ENCODE results near the gene PHACTR1.

PHACTR1 gene

DNA sequence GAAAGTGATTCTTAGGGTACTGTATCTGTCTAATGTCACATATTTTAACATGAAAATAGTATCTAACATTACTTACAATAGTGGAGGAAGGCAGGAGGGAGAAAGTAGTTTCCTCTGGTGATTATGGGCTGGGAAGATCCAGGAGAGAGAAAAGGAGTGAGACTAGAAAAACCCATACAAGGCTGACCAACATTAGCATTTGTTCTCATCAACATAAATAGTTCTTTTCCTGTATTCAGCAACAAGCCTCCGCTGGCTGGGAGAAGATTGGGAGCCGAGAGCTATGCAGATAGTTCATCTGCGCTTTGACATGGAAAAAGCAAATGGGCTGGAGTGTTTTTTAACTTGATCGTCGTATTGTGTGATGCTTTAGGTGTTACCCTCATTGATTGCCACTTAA lies 239.4 kb downstream of the PHACTR1 start:
- no peak for TF ChIP-seq GLIS3 (CRISPR knock-in tag; IDR thresholded peaks at IDR 0.05)
- no peak for TF ChIP-seq BACH2 (CRISPR knock-in tag; IDR thresholded peaks at IDR 0.05; ENCODE audit: borderline replicate concordance)
- TF ChIP-seq TOX (CRISPR knock-in tag; IDR thresholded peaks at IDR 0.05; ENCODE audit: borderline replicate concordance), result no peak
- no peak for TF ChIP-seq ARNTL (CRISPR knock-in tag; IDR thresholded peaks at IDR 0.05; ENCODE audit: borderline replicate concordance, low read depth)
- TF ChIP-seq ISL1 (CRISPR knock-in tag; IDR thresholded peaks at IDR 0.05), result no peak
- TF ChIP-seq ESRRG (CRISPR knock-in tag; IDR thresholded peaks at IDR 0.05), result no peak
- TF ChIP-seq TSHZ2 (CRISPR knock-in tag; IDR thresholded peaks at IDR 0.05), result no peak
- TF ChIP-seq ZNF8 (CRISPR knock-in tag; IDR thresholded peaks at IDR 0.05), result no peak
- TF ChIP-seq RARB (CRISPR knock-in tag; IDR thresholded peaks at IDR 0.05), result no peak
- no peak for TF ChIP-seq PPARA (CRISPR knock-in tag; IDR thresholded peaks at IDR 0.05; ENCODE audit: borderline replicate concordance)
- TF ChIP-seq ZC3H10 (CRISPR knock-in tag; IDR thresholded peaks at IDR 0.05), result no peak
- no peak for TF ChIP-seq CSDC2 (CRISPR knock-in tag; IDR thresholded peaks at IDR 0.05)
- TF ChIP-seq SNAI2 (CRISPR knock-in tag; IDR thresholded peaks at IDR 0.05), result no peak
- no peak for TF ChIP-seq TCF4 (CRISPR knock-in tag; IDR thresholded peaks at IDR 0.05; ENCODE audit: borderline replicate concordance)
- no peak for ATAC-seq

DNA sequence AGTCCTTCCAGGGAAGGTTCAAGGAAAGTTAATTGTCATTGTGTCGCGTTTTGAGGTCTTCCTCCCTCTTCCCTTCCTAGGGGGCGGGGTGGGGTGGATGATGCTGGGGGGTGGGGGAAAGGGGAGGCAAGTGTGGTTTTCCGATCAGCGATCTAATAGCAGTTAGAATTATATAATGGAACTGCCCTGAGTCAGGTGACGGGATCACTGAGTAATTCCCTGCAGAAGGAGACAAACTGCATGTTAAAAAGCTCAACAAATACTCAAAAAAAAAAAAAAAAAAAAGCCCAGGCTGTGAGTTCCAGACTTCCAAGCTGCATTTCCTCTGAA lies 240.4 kb downstream of the PHACTR1 start:
- no peak for ATAC-seq

GRCh38 chr6:12957321-12958051 lies 240.9 kb downstream of the PHACTR1 start:
- peak; percentile 70 for TF ChIP-seq ZFP30 (CRISPR knock-in tag; IDR thresholded peaks at IDR 0.05)
- no peak for TF ChIP-seq CSDC2 (CRISPR knock-in tag; IDR thresholded peaks at IDR 0.05)
- peak; percentile 82 for ATAC-seq

More for the DNA sequence above, 240.4 kb downstream of the PHACTR1 start:
- TF ChIP-seq OSR1 (CRISPR knock-in tag; IDR thresholded peaks at IDR 0.05) (no peak), PPARA (CRISPR knock-in tag; IDR thresholded peaks at IDR 0.05; ENCODE audit: borderline replicate concordance) (no peak), ZNF70 (CRISPR knock-in tag; IDR thresholded peaks at IDR 0.05) (no peak)
- TF ChIP-seq, protein P1, sequence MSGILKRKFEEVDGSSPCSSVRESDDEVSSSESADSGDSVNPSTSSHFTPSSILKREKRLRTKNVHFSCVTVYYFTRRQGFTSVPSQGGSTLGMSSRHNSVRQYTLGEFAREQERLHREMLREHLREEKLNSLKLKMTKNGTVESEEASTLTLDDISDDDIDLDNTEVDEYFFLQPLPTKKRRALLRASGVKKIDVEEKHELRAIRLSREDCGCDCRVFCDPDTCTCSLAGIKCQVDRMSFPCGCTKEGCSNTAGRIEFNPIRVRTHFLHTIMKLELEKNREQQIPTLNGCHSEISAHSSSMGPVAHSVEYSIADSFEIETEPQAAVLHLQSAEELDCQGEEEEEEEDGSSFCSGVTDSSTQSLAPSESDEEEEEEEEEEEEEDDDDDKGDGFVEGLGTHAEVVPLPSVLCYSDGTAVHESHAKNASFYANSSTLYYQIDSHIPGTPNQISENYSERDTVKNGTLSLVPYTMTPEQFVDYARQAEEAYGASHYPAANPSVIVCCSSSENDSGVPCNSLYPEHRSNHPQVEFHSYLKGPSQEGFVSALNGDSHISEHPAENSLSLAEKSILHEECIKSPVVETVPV (CRISPR knock-in tag; IDR thresholded peaks at IDR 0.05), result no peak

DNA sequence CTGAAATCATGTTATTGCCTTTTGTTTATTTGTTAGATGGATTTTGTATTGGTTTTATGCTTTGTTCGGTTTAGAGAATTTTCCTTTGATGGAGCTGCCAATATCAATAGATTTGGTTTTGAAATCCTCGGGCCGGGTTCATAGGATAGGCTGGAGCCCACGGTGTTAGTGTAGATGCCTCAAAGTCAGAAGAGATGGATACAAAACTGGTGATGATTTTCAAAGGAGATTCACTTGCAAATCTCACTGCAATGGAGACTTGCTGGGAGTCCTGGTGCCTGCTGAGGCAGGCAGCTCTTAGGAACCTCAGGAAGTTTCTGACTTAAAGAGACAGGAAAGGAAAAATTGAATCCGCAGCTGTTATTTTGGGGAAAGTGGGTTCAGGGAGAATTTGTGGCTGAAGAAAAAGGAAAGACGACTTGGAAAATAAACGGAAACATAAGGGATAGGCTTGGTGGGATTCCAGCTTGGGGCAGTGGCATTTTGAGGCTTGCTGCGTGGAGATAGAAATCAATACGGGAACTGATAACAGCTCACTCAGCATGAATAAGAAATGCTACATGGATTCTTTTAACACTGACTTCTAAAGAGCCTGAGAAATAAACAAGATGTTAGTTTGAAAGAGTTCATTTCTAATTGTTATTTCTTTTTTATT lies 241.6 kb downstream of the PHACTR1 start:
- TF ChIP-seq ESRRG (CRISPR knock-in tag; IDR thresholded peaks at IDR 0.05) (no peak), ARNTL (CRISPR knock-in tag; IDR thresholded peaks at IDR 0.05; ENCODE audit: borderline replicate concordance, low read depth) (no peak), POU6F1 (CRISPR knock-in tag; IDR thresholded peaks at IDR 0.05; ENCODE audit: borderline replicate concordance, low read depth) (no peak), ZC3H10 (CRISPR knock-in tag; IDR thresholded peaks at IDR 0.05) (no peak), GLIS3 (CRISPR knock-in tag; IDR thresholded peaks at IDR 0.05) (no peak), PPARA (CRISPR knock-in tag; IDR thresholded peaks at IDR 0.05; ENCODE audit: borderline replicate concordance) (no peak), ISL1 (CRISPR knock-in tag; IDR thresholded peaks at IDR 0.05) (no peak), CREB5 (CRISPR knock-in tag; IDR thresholded peaks at IDR 0.05; ENCODE audit: low read depth) (no peak), CSDC2 (CRISPR knock-in tag; IDR thresholded peaks at IDR 0.05) (no peak), ZNF70 (CRISPR knock-in tag; IDR thresholded peaks at IDR 0.05) (no peak), ZNF8 (CRISPR knock-in tag; IDR thresholded peaks at IDR 0.05) (no peak), OSR1 (CRISPR knock-in tag; IDR thresholded peaks at IDR 0.05) (no peak), TCF4 (CRISPR knock-in tag; IDR thresholded peaks at IDR 0.05; ENCODE audit: borderline replicate concordance) (no peak), ZNF565 (CRISPR knock-in tag; conservative IDR thresholded peaks at IDR 0.05; ENCODE audit: low read depth) (no peak)
- TF ChIP-seq, protein P1 (CRISPR knock-in tag; IDR thresholded peaks at IDR 0.05), result no peak
- TF ChIP-seq, protein P2, sequence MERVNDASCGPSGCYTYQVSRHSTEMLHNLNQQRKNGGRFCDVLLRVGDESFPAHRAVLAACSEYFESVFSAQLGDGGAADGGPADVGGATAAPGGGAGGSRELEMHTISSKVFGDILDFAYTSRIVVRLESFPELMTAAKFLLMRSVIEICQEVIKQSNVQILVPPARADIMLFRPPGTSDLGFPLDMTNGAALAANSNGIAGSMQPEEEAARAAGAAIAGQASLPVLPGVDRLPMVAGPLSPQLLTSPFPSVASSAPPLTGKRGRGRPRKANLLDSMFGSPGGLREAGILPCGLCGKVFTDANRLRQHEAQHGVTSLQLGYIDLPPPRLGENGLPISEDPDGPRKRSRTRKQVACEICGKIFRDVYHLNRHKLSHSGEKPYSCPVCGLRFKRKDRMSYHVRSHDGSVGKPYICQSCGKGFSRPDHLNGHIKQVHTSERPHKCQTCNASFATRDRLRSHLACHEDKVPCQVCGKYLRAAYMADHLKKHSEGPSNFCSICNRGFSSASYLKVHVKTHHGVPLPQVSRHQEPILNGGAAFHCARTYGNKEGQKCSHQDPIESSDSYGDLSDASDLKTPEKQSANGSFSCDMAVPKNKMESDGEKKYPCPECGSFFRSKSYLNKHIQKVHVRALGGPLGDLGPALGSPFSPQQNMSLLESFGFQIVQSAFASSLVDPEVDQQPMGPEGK (CRISPR knock-in tag; IDR thresholded peaks at IDR 0.05; ENCODE audit: borderline replicate concordance), result no peak
- ATAC-seq, result peak; percentile 11; the same call in 1 of the 3 replicates

Data from SK-N-SH treated with all-trans-retinoic acid at 6 μM for 48 hours (cell line).